Measurements from ENCODE around the gene FTO.

The FTO gene

GRCh38 chr16:54116124-54116655 lies 412.2 kb downstream of the FTO start:
- no peak overlapping the region for H3K4me3 ChIP-seq (ENCODE audit: low read depth, low read length)
- no peak for DNase-seq (ENCODE audit: low read depth)

GRCh38 chr16:54118846-54119245 lies 414.9 kb downstream of the FTO start:
- no peak overlapping the region for H3K4me3 ChIP-seq (ENCODE audit: low read depth, low read length)
- peak; percentile 60 for DNase-seq (ENCODE audit: low read depth)

DNA sequence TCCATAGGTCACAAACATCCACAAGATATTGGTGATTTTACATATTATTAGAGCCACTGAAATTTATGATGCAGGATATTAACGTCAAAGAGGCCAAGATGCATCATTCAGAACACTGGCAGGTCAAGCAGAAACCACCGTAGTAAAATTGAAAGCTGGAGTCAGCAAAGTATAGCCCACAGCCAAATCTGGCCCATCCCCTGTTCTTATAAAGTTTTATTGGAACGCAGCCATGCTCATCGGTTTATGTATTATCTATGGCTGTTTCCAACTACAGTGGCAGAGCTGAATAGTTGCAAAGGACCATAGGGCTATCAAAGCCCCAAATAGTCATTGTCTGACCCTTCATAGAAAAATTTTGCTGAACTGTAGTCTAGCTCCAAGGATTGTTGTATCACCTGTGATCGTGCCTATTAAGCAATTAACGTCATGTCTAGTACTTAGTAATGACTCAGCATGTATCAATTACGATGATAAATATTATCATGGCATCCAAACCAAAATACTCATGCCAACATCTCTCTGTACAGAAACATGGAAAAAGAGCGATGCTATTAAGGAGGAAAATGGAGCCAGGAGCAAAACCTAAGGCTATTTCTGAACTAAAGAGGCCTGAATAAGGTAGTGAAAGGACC lies 417.0 kb downstream of the FTO start:
- no peak overlapping the region for H3K4me3 ChIP-seq (ENCODE audit: low read depth, low read length)
- DNase-seq (ENCODE audit: low read depth) = no peak

DNA sequence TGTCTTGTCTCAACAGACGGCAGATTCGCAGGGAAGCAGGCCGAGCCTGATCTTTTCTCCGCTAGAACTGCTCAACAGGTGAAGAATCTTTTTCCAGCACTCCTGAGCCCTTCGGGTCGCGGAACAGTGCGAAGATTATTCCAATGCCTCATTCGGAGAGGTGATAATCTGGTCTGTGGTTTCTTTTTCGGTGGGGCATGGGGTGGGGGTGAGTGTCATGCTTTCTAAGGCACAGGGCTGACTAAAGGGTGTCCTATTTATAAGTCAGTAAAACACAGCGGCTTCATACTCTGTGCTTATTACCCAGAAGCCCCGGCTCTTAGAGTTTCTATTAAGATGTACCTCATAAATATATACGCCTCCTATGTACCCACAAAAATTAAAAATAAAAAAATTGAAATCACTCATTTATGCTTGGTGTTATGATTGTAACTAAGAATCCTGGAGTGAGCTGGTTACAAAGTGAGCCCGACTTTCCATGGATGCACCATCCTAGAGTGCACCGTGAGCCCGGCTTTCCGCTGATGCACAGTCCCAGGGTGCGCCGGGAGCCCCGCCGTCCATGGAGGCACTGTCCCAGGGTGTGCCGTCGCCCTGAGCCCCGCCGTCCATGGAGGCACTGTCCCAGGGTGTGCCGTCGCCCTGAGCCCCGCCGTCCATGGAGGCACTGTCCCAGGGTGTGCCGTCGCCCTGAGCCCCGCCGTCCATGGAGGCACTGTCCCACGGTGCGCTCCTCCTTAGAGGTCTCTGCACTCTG lies 417.8 kb downstream of the FTO start:
- no peak for DNase-seq (ENCODE audit: low read depth)
- no peak overlapping the region for H3K4me3 ChIP-seq (ENCODE audit: low read depth, low read length)

- no peak overlapping the region for H3K4me3 ChIP-seq (ENCODE audit: low read depth, low read length)
- no peak for DNase-seq (ENCODE audit: low read depth)
Observed at GRCh38 chr16:54123766-54124165, 419.8 kb downstream of the FTO start.

DNA sequence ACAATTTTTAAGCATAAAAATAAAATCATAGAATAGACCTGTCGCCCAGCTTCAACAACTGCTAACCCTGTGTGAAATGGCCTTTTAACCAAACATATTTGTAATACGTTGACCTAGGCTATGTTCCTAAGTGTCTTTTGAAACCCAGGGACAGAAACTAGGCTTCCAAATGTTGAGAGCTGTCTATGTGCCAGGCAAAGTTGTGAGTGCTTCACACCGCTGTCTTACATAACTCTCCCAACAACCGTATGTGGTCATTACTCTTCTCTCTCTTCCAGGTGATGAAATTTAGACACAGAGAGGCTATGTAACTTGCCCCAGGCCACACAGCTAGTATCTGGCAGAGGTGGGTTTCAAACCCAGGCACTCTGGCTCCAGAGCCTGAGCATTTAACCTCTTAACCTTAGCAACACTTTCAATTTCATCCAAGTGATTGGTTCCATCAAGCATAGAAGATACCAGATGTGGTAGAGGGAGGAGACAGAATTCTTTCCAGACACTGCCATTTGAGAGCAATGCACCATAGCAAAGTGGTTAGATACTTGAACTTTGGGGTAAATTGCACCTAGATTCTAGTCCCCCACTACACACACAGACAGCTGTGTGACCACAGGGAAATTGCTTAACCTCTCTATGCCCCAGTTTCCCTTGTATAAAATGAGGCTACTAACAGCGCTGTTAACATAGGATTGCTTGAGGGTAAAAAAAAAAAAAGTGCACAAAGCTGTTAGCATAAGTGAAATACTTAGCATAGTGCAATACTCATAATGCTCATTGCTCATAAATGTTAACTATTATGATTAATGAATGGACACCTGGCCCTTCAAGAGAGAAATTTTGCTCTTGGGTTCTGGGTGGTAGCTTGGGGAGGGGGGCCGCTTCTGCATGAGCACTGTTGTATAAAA lies 422.0 kb downstream of the FTO start:
- no peak for DNase-seq (ENCODE audit: low read depth)
- no peak overlapping the region for H3K4me3 ChIP-seq (ENCODE audit: low read depth, low read length)

DNA sequence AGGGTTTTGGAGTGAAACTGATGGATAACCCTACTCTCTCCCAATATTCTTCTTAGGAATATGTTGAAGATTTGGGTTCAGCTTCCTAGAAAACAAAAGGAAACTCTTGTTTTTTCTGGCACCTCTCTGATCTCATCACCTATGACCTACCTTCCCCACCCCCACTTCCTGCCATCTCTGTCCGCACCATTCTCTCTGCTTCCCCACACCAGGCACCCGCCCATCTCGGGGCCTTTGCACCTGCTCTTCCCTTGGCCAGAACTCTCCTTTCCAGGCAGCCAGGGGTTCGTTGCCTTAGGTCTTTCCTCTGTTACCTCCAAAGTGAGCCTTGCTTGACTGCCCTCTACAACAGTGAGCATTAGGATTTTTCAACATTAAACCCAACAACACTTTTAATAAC lies 423.0 kb downstream of the FTO start:
- H3K4me3 ChIP-seq (ENCODE audit: low read depth, low read length) = no peak overlapping the region
- DNase-seq (ENCODE audit: low read depth) = no peak

DNA sequence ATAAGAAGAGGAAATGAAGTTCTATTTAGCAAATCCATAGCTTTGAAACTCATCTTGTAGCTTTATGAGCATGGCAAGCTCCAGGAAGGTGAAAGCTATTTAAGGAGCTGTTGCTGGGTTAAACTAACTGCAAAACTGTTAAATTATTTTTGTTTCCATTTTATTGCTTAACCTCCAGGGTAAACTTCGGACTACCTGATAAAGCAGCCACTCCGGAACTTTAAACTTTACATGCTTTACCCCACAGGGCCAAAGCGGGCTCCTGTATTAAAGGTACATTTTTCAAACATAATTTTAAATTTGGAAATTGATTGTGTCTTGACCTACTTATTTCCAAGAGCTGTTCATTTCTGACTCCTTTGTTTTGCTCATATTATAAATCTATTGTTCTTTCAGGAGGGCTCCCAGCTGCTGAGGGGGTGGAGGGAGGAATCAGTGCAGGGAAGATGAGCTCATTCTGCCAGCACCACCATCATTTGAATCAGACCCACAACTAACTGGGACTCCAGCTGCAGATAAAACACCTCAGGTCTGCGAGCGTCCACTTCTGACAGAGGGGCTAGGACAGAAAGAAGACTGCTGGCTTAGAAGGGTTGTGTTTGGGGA lies 424.8 kb downstream of the FTO start:
- H3K4me3 ChIP-seq (ENCODE audit: low read depth, low read length) = no peak overlapping the region
- DNase-seq (ENCODE audit: low read depth) = no peak

GRCh38 chr16:54129810-54130209 lies 425.9 kb downstream of the FTO start:
- DNase-seq (ENCODE audit: low read depth) = no peak
- H3K4me3 ChIP-seq (ENCODE audit: low read depth, low read length) = no peak overlapping the region

DNA sequence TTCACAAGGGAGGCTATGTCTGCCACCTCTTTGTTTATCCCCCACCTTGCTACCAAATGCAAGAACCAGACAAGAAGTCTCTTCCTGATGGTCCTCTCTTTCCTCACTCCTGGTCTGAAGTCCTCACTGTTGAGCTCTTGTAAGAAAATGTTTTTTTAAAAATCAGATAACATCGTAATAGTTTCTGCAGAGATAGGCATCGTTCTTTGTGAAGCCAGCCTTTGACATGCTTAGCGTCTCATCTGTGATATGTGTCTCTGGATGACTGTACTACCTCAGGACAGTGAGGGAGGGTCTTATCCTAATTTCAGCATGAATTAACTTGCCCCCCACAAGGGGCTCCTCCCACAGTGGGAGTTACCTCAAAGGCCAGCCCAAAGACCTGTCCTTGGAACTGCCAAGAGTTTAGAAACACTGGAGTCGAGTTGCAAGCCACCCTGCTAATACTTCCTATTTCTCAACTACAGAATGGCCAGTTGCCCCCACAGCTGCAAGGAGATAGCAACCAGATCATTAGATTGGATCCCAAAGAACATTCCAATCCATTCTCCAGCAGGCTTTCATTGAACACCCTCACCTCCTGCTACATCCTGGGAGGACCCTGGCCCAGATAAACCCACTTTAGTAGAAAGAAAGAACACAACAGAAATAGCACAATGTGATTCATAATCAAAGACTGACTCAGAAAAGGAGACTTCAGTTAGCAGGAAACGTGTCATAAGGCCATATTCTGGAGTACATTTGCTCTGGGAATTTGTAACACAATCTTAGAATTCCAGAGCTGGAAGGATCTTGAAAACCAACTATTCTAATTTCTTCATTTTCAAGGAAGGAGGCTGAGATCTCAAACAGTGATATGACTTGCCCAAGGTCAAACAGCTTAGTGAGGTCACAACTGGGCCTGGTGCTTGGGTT lies 431.7 kb downstream of the FTO start:
- peak; percentile 40 for DNase-seq (ENCODE audit: low read depth)
- H3K4me3 ChIP-seq (ENCODE audit: low read depth, low read length) = no peak overlapping the region

GRCh38 chr16:54136276-54136625 lies 432.3 kb downstream of the FTO start:
- no peak overlapping the region for H3K4me3 ChIP-seq (ENCODE audit: low read depth, low read length)
- no peak for DNase-seq (ENCODE audit: low read depth)

GRCh38 chr16:54140057-54140787 lies 436.3 kb downstream of the FTO start:
- DNase-seq (ENCODE audit: low read depth) = no peak

GRCh38 chr16:54140788-54141136 lies 436.8 kb downstream of the FTO start:
- DNase-seq (ENCODE audit: low read depth) = no peak
- no peak overlapping the region for H3K4me3 ChIP-seq (ENCODE audit: low read depth, low read length)

More at GRCh38 chr16:54140057-54140787, 436.3 kb downstream of the FTO start:
- no peak overlapping the region for H3K4me3 ChIP-seq (ENCODE audit: low read depth, low read length)

GRCh38 chr16:54142787-54143186 lies 438.8 kb downstream of the FTO start:
- no peak overlapping the region for H3K4me3 ChIP-seq (ENCODE audit: low read depth, low read length)
- no peak for DNase-seq (ENCODE audit: low read depth)

DNA sequence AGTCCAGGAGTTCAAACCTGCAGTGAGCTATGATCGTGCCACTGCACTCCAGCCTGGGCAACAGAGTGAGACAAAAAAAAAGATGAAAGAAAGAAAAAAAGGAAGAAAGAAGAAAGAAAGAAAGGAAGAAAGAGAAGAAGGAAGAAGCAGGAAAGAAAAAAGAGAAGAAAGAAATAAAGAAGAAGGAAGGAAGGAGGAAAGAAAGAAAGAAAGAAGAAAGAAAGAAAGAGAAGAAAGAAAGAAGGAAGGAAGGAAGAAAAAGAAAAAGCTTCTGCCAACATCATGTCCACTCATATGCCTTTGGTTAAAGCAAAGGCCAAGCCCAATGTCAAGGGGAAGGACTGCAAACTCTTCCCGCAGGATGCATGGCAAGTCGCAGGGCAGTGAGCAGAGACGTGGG lies 439.5 kb downstream of the FTO start:
- H3K4me3 ChIP-seq (ENCODE audit: low read depth, low read length) = no peak overlapping the region
- DNase-seq (ENCODE audit: low read depth) = no peak

DNA sequence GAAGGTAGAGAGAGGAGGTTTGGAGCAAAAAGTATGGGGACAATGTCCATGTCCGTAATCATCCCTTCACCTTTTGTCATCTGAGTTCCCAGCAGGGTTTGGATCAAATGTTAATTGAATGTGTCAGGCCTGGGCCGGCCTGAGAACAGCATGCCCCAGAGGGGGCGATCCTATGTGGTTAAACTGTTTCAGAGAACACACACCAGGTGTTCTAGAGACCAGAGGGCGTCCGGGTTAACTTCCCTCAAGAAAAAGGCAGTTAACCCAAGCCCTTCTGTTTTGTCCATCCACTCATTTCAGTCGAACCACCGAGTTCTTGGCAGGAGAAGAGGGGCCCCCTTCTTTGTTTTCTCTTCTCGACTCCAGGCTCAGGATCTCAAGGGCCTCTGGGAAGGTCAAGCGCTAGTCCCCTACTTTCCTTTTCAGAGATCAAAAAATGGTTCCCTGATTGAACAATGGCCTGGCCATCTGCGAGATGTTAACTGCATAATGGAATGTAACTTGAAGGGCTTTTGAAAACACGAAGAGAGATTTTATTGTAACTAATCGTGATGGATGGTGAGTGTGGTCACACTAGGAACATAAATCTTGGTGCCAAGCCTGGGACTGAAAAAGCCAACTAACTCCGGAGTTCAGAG lies 440.1 kb downstream of the FTO start:
- DNase-seq (ENCODE audit: low read depth) = no peak

DNA sequence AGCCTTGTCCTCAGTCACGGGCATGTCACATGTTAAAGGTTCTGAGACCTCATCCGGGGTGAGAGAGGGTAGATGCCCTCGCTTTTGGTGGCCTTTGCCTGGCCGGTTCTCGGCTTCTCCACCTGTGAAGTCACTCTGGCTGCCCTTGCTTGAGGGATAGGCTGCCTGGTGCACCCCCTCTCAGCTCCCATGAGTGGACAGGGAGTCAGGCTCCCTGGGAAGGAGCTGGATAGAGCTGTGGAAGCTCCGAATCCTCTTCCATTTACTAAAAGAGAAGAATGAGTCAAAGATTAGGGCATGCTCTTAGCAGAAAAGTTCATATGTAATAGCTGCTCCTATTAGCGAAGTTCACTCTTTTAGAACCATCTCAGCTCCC lies 440.6 kb downstream of the FTO start:
- no peak overlapping the region for H3K4me3 ChIP-seq (ENCODE audit: low read depth, low read length)
- DNase-seq (ENCODE audit: low read depth) = no peak

More for the DNA sequence above, 440.1 kb downstream of the FTO start:
- H3K4me3 ChIP-seq (ENCODE audit: low read depth, low read length) = no peak overlapping the region

GRCh38 chr16:54145881-54146280 lies 441.9 kb downstream of the FTO start:
- no peak for DNase-seq (ENCODE audit: low read depth)
- H3K4me3 ChIP-seq (ENCODE audit: low read depth, low read length) = no peak overlapping the region
